ENCODE data around the gene RTN4R.

Gene RTN4R

DNA sequence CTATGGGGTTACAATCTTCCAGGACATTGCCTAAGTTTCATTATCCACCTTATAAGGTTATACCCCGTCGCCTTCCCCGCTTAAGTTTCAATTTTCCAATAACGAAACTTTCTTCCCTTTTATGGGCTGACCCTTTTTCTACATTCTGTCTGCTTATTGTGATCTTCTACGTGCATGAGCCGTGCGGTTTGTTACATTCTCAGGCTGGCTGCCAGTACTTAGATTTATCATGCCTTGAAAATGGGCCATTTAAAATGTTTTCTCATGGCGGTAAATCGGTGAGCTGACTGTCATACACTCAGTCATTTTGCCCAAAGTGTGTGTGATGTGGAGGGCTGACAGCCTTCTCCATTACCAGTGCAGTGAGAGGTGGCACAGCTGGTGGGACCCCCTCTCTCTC, 28.5 kb upstream of the RTN4R start:
- TF ChIP-seq, protein P1, sequence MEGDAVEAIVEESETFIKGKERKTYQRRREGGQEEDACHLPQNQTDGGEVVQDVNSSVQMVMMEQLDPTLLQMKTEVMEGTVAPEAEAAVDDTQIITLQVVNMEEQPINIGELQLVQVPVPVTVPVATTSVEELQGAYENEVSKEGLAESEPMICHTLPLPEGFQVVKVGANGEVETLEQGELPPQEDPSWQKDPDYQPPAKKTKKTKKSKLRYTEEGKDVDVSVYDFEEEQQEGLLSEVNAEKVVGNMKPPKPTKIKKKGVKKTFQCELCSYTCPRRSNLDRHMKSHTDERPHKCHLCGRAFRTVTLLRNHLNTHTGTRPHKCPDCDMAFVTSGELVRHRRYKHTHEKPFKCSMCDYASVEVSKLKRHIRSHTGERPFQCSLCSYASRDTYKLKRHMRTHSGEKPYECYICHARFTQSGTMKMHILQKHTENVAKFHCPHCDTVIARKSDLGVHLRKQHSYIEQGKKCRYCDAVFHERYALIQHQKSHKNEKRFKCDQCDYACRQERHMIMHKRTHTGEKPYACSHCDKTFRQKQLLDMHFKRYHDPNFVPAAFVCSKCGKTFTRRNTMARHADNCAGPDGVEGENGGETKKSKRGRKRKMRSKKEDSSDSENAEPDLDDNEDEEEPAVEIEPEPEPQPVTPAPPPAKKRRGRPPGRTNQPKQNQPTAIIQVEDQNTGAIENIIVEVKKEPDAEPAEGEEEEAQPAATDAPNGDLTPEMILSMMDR (conservative IDR thresholded peaks at IDR 0.05) = no peak
- no peak overlapping the region for H3K27ac ChIP-seq

DNA sequence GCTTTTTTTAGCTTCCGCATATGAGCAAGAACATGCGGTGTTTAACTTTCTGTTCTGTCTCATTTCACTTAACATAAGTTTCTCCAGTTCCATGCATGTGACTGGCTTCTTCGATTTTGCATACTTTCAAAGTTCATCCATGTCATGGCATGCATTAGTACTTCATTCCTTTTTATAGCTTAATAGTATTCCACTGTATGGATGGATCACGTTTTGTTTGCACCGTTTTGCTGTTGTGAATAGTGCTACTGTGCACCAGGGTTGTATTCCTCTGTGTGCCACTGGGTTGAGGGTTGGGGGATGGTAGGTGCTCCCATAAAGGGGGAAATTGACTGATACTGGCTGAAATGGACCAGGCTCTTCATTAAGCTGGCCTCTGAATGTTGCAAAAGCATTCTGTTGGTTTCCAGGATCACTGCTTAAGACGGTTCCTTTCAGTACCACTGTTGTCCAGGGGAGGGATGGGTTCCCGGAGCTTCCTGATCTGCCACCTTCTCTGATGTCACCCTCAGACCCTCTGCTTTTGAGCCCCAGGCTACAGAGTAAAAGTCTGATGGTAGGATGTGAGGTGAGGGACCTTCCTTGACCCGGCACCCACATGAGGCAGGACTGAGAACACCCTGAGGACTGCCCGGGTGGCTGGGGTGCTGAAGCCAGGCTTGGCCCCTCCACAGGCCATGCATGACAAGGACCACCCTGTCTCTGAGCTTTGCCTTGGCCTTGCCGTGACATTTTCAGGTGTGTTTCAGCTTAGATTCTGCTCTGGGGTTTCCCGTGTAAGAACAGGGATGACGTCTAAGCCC, 27.3 kb upstream of the RTN4R start:
- H3K27ac ChIP-seq = no peak overlapping the region
- TF ChIP-seq, protein P1 (conservative IDR thresholded peaks at IDR 0.05) = no peak

GRCh38 chr22:20292673-20293232, 24.6 kb upstream of the RTN4R start:
- TF ChIP-seq, protein P1 (conservative IDR thresholded peaks at IDR 0.05) = no peak
- H3K27ac ChIP-seq = no peak overlapping the region

DNA sequence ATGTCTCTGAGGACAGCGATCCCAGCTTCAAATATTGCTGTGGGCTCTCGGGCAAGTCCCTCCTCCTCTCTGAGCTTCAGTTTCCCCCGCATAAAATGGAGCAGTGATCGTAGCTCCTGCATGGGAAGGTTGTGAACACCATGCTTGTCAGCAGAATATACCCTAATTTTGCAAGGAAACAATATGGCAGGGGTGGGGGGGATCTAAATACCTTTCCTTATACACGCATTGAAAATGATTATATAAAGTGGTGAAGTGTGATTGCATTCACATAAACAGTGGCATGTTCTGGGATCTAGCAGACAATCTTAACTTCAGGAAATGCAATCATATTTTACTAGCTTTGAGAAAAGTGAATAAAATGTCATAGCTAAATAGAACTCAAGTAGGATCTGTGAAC, 24.0 kb upstream of the RTN4R start:
- TF ChIP-seq, protein P1 (conservative IDR thresholded peaks at IDR 0.05) = no peak
- H3K27ac ChIP-seq = no peak overlapping the region

DNA sequence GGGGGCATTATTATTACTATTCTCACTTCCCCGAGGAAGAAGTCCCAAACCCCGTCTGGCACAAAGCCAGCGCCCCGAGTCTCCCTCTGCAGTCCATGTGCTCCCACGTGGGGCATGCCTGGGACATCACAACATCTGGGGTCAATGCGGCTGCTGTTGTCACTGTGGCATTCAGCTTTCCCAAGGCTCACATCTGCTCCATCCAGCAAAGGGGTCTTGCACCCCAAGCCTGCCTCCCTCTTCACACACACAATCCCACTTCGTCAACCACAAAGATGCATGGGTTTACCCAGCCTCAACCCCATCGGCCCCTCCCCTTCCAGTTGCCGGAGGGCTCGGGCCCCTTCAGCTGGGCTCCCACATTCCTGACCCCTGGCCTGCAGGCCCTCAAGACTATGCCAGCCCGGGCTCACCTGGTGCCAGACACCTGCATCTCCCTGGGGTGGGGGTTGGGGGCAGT, 23.5 kb upstream of the RTN4R start:
- TF ChIP-seq, protein P1 (conservative IDR thresholded peaks at IDR 0.05) = no peak

GRCh38 chr22:20291249-20291586, 23.1 kb upstream of the RTN4R start:
- TF ChIP-seq, protein P1 (conservative IDR thresholded peaks at IDR 0.05) = no peak
- H3K27ac ChIP-seq = no peak overlapping the region

More for the DNA sequence above, 23.5 kb upstream of the RTN4R start:
- H3K27ac ChIP-seq = no peak overlapping the region

DNA sequence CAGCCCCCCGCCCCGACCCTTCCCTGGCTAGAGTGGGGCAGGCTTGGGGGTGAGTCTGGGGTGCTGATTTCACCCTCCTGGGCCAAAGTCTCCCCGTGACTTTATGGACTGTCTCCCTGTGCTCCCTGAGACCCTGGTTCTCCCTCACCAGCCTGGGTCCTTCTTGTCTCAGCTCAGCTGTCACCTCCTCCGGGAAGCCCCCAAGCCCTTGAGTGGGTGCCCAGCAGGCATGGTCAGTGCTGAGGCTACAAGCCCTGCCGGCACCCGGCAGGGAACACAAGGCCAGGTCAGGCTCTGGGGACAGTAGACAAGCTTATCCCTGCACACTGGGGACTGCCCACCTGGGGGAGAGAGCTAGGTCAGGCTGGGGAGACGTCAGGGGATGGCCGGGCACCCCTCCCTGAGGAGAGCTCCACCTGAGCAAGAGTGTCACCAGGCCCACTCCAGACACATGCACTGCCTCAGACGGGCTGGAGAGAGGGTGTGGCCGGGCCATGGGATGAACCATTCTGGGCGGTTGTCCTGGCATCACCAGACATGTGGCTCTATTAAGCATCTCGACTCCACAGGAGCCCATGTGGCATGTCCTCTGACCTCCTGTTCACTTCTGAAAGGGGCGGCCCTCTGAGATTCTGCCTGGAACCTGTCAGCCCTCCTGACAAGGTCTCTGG, 22.6 kb upstream of the RTN4R start:
- TF ChIP-seq, protein P1 (conservative IDR thresholded peaks at IDR 0.05) = no peak
- H3K27ac ChIP-seq = no peak overlapping the region

Measured in VCaP (cell line).